GM12878 (cell line): Measurements from ENCODE around the gene GPBAR1. TPM values are rescaled to one million over a fixed set of nuclear protein-coding genes. Genes with fewer than 3 reads are reported as not detected.

Source experiments
- ATAC-seq: fragments of 200-7000 bp; cut with Tn5 transposase; 3 replicates; pipeline ENCODE4 v1.9.1; 2020; ENCODE audit warnings: mild to moderate bottlenecking, moderate library complexity
- BruUV-seq: library from RNA; stranded (reverse); fragments of 400-500 nt; replicated peaks from 2 replicates; lab custom pipeline; 2021; lab: Mats Ljungman, UMichigan
- CTCF ChIA-PET: fragments of 300-600 bp; sonication (Branson Sonifier 250); formaldehyde crosslinking; extraction: SDS; loops from one replicate; lab custom pipeline; 2021; ENCODE audit warnings: inconsistent platforms; lab: Yijun Ruan, JAX
- POLR2A ChIA-PET: fragments of 350-600 bp; formaldehyde crosslinking; extraction: SDS; loops from one replicate; lab custom pipeline; 2021; ENCODE audit warnings: inconsistent platforms; lab: Charles Lee
- RAD21 ChIA-PET: fragments of 300-600 bp; sonication (Branson Sonifier 250); formaldehyde crosslinking; loops from one replicate; lab custom pipeline; 2023; ENCODE audit warnings: antibody characterized with exemption; ENCODE audit not compliant: unreplicated experiment; lab: Charles Lee
- SMC1A ChIA-PET: fragments of 300-600 bp; sonication (Branson Sonifier 250); formaldehyde crosslinking; loops from one replicate; lab custom pipeline; 2023; ENCODE audit not compliant: unreplicated experiment, uncharacterized antibody; lab: Charles Lee
- DNase-seq: peaks from one replicate; pipeline ENCODE4 v3.0.0-alpha.2; 2011; ENCODE audit warnings: low read depth, low spot score
- FAIRE-seq: peaks from 3 replicates; lab custom pipeline; 2011; peaks lifted over from hg19 to GRCh38; lab: Jason Lieb, UNC
- H2AFZ ChIP-seq: 2 replicates; pipeline ENCODE4 v1.6.0; 2011; ENCODE audit warnings: low read depth, low read length, control low read depth; ENCODE audit not compliant: control insufficient read depth
- H3K27ac ChIP-seq: 2 replicates; pipeline ENCODE4 v1.5.1; 2011; ENCODE audit warnings: control low read depth; ENCODE audit not compliant: control insufficient read depth, insufficient read depth
- H3K27me3 ChIP-seq, 2 experiments: replicated peaks in 1 of 2; 2 replicates each; pipeline versions ENCODE4 v1.6.0 to v1.6.1; 2011; ENCODE audit warnings: low read length in 1 of 2; ENCODE audit not compliant: control insufficient read depth in 2 of 2, insufficient read depth in 2 of 2
- H3K36me3 ChIP-seq, 2 experiments: 2 replicates each; pipeline ENCODE4 v1.5.1; 2011; ENCODE audit warnings: low read length in 1 of 2; ENCODE audit not compliant: control insufficient read depth in 2 of 2, insufficient read depth in 2 of 2
- H3K4me1 ChIP-seq: 2 replicates; pipeline ENCODE4 v1.6.1; 2011; ENCODE audit warnings: mild to moderate bottlenecking, low read length, moderate library complexity, mixed read lengths; ENCODE audit not compliant: control insufficient read depth, insufficient read depth
- H3K4me2 ChIP-seq: 2 replicates; pipeline ENCODE4 v1.6.0; 2011; ENCODE audit warnings: control low read depth; ENCODE audit not compliant: control insufficient read depth, insufficient read depth
- H3K4me3 ChIP-seq: fragments of 200-600 bp; sonication (generic); 2 replicates; pipeline ENCODE4 v1.5.1; 2016
- H3K79me2 ChIP-seq: 2 replicates; pipeline ENCODE4 v1.6.0; 2011; ENCODE audit warnings: low read length; ENCODE audit not compliant: control insufficient read depth, insufficient read depth
- H3K9ac ChIP-seq: 2 replicates; pipeline ENCODE4 v1.8.0; 2011; ENCODE audit warnings: low read length, control low read depth, mixed read lengths; ENCODE audit not compliant: control insufficient read depth, insufficient read depth
- H3K9me3 ChIP-seq: replicated peaks from 3 replicates; pipeline ENCODE4 v1.5.1; 2011; ENCODE audit warnings: mild to moderate bottlenecking, low read length; ENCODE audit not compliant: control insufficient read depth, insufficient read depth
- H4K20me1 ChIP-seq: 2 replicates; pipeline ENCODE4 v1.6.0; 2011; ENCODE audit not compliant: control insufficient read depth, insufficient read depth
- BCLAF1 ChIP-seq: fragments of 450-650 bp; IDR thresholded peaks from 2 replicates; pipeline ENCODE4 v1.6.1; 2017; ENCODE audit warnings: antibody characterized with exemption, mild to moderate bottlenecking, moderate library complexity
- BMI1 ChIP-seq: fragments of 450-650 bp; IDR thresholded peaks from 2 replicates; pipeline ENCODE4 v1.6.1; 2016; ENCODE audit warnings: mild to moderate bottlenecking, moderate library complexity, borderline replicate concordance
- CEBPZ ChIP-seq: fragments of 150-350 bp; IDR thresholded peaks from 2 replicates; pipeline ENCODE4 v1.6.1; 2016; ENCODE audit warnings: low read depth, low read length
- EED ChIP-seq: sonication (generic); IDR thresholded peaks from 2 replicates; pipeline ENCODE4 v1.6.1; 2016; ENCODE audit warnings: antibody characterized with exemption, low read depth
- FOXK2 ChIP-seq: fragments of 450-650 bp; IDR thresholded peaks from 2 replicates; pipeline ENCODE4 v1.6.1; 2017; ENCODE audit warnings: mild to moderate bottlenecking, moderate library complexity
- JUND ChIP-seq: IDR thresholded peaks from 2 replicates; pipeline ENCODE4 v1.6.1; 2012; ENCODE audit warnings: low read depth, mild to moderate bottlenecking, low read length, improper control_type of control experiment, moderate library complexity
- KLF5 ChIP-seq: fragments of 450-650 bp; IDR thresholded peaks from 2 replicates; pipeline ENCODE4 v1.6.1; 2014; ENCODE audit warnings: mild to moderate bottlenecking; ENCODE audit not compliant: partially characterized antibody
- LARP7 ChIP-seq: fragments of 450-650 bp; IDR thresholded peaks from 2 replicates; pipeline ENCODE4 v1.6.1; 2017; ENCODE audit warnings: mild to moderate bottlenecking
- NFIC ChIP-seq: IDR thresholded peaks from 2 replicates; pipeline ENCODE4 v1.6.1; 2012; ENCODE audit warnings: low read depth, mild to moderate bottlenecking, inconsistent platforms, low read length, moderate library complexity
- PBX3 ChIP-seq: IDR thresholded peaks from 2 replicates; pipeline ENCODE4 v1.6.1; 2011; ENCODE audit warnings: mild to moderate bottlenecking, low read depth, low read length, moderate library complexity; ENCODE audit not compliant: insufficient replicate concordance
- POU2F2 ChIP-seq: IDR thresholded peaks from 3 replicates; pipeline ENCODE4 v1.6.1; 2011; ENCODE audit warnings: low read depth, mild to moderate bottlenecking, low read length, borderline replicate concordance
- SMARCA5 ChIP-seq: fragments of 450-650 bp; IDR thresholded peaks from 2 replicates; pipeline ENCODE4 v1.6.1; 2017; ENCODE audit warnings: mild to moderate bottlenecking
- ZSCAN29 ChIP-seq: fragments of 450-650 bp; IDR thresholded peaks from 2 replicates; pipeline ENCODE4 v1.6.1; 2017; ENCODE audit warnings: mild to moderate bottlenecking, moderate library complexity
- WGBS: methylation state at CpG from one replicate; pipeline ENCODE4 v1.1.6; 2016; ENCODE audit warnings: low lambda C conversion rate; ENCODE audit not compliant: insufficient replicate concordance, insufficient coverage; ENCODE audit errors: missing lambda C conversion rate; 5-methylcytosine and 5-hydroxymethylcytosine counted together
- in situ Hi-C: fragments of 300-500 bp; cut with MboI; formaldehyde crosslinking; loops from 9 replicates; pipeline ENCODE4 v1.14.3; 2018; ENCODE audit warnings: mixed read lengths
- intact Hi-C: fragments of 100-400 bp; cut with micrococcal nuclease; formaldehyde crosslinking; loops from one replicate; pipeline ENCODE4 v1.14.2; 2022; ENCODE audit not compliant: unreplicated experiment
- polyA plus RNA-seq, 11 experiments: library from polyadenylated mRNA; depleted of rRNA in 4 of 11; unstranded in 6 of 11; stranded (reverse) in 5 of 11; fragments of >200 nt; fragmentation: Nextera tagmentation in 4 of 11; fragmentation: Illumina TruSeq in 1 of 11; extraction: Ambion mirVana in 4 of 11; extraction: Trizol in 1 of 11; gene quantifications; 1 replicate in 1 of 11; 2 replicates in 10 of 11; pipeline versions ENCODE4 v1.2.1 to v1.2.3, GENCODE V29; 2011 to 2016; ENCODE audit warnings: inconsistent platforms in 2 of 11, missing spikeins in 2 of 11, low read depth in 1 of 11
- total RNA-seq, 4 experiments: library from RNA; depleted of rRNA in 3 of 4; stranded (reverse); fragments of >200 nt in 3 of 4; fragmentation: Illumina TruSeq in 1 of 4; extraction: Trizol in 1 of 4; gene quantifications; 2 replicates each; pipeline versions ENCODE4 v1.2.1 to v1.2.3, GENCODE V29; 2013 to 2021

Gene GPBAR1
- total and polyA plus RNA-seq, 10 of the 15 experiments (the other 5 are each of a cell fraction or from before 2014, with no cell fraction given) = 0.03 to 0.36 (median 0.11) TPM; not detected in 3

GRCh38 chr2:218285604-218286003, 24.8 kb downstream of the GPBAR1 start:
- Histone ChIP-seq H3K27me3 (no peaks in the 10 kb centered on the region), H3K9me3 (no peaks in the 10 kb centered on the region), H3K27ac (peak overlapping the region; percentile 95), H3K4me3 (peak overlapping the region; percentile 64; the same call in 1 of the 2 replicates), H3K4me2 (peak overlapping the region; percentile 99), H3K36me3 (peaks cover 0 to 5% of the 10 kb centered on the region in 2 experiments; a peak in 3 of 4 replicates), H3K4me1 (peaks cover 44% of the 10 kb centered on the region), H2AFZ (no peak overlapping the region), H3K79me2 (peaks cover 38% of the 10 kb centered on the region), H4K20me1 (no peaks in the 10 kb centered on the region), H3K9ac (peak overlapping the region; percentile 79)
- intact Hi-C loops (loop anchor here (2.0 kb wide), 1 partner anchor 13 kb away; no protein-coding TSS in a partner anchor), in situ Hi-C loops (loop anchor here (25.0 kb wide), 1 partner anchor 102 kb away; the partner anchor contains the start of genes CTDSP1 and SLC11A1)
- no peak for ATAC-seq
- RAD21 ChIA-PET = interaction anchor here (1.0 to 7.2 kb wide), 4 partner anchors 12 to 114 kb away, joined by 3 to 141 read pairs (median 8); partner anchors contain the start of genes AAMP, CTDSP1 and PNKD
- SMC1A ChIA-PET = interaction anchor here (0.6 to 9.5 kb wide), 11 partner anchors 10 to 180 kb away, joined by 3 to 194 read pairs (median 3); partner anchors contain the start of genes AAMP, CATIP and PNKD
- BruUV-seq = no TSS peak
- TF ChIP-seq JUND (no peak), CEBPZ (no peak), ZSCAN29 (no peak), PBX3 (no peak), BCLAF1 (no peak), SMARCA5 (no peak), BMI1 (no peak), LARP7 (no peak), KLF5 (no peak), EED (no peak), FOXK2 (no peak), POU2F2 (no peak), NFIC (no peak)
- FAIRE-seq = no peak
- 35% methylated on average over 6 of the region's 6 CpGs for WGBS
- no peak for DNase-seq
- CTCF ChIA-PET = interaction anchor here (1.2 to 7.4 kb wide), 4 partner anchors 10 to 71 kb away, joined by 4 to 154 read pairs (median 8); partner anchors contain the start of genes AAMP, CATIP and PNKD
- POLR2A ChIA-PET = interaction anchor here (0.6 to 3.1 kb wide), 6 partner anchors 10 to 691 kb away, joined by 3 to 84 read pairs (median 4); partner anchors contain the start of genes AAMP and PNKD
